OCI-LY7 (cell line): ENCODE results near the gene IL21R. TPM values are rescaled to one million over a fixed set of nuclear protein-coding genes. Genes with fewer than 3 reads are reported as not detected.

Experiments
- BruUV-seq: library from RNA; stranded (reverse); fragments of 400-500 nt; replicated peaks from 2 replicates; lab custom pipeline; 2021; lab: Mats Ljungman, UMichigan
- CTCF ChIA-PET: fragments of 300-600 bp; sonication (Branson Sonifier 250); formaldehyde crosslinking; loops from one replicate; lab custom pipeline; 2022; ENCODE audit warnings: antibody characterized with exemption; ENCODE audit not compliant: unreplicated experiment; lab: Charles Lee
- POLR2A ChIA-PET: fragments of 300-600 bp; sonication (Branson Sonifier 250); formaldehyde crosslinking; loops from one replicate; lab custom pipeline; 2022; ENCODE audit warnings: antibody characterized with exemption; lab: Charles Lee
- DNase-seq: peaks from one replicate; pipeline ENCODE4 v3.0.0-alpha.2; 2015; ENCODE audit warnings: low spot score
- H2AFZ ChIP-seq: fragments of 200-600 bp; sonication (generic), shearing (Covaris generic); 2 replicates; pipeline ENCODE4 v1.6.1; 2014; ENCODE audit warnings: mild to moderate bottlenecking, antibody characterized with exemption, low read length, moderate library complexity
- H3K27ac ChIP-seq: fragments of 200-600 bp; sonication (generic); 2 replicates; pipeline ENCODE4 v1.5.1; 2014; ENCODE audit warnings: mixed run types, low read depth, mild to moderate bottlenecking, moderate library complexity, low read length, inconsistent platforms; ENCODE audit not compliant: poor library complexity, severe bottlenecking
- H3K36me3 ChIP-seq: fragments of 200-600 bp; sonication (generic); 2 replicates; pipeline ENCODE4 v1.6.1; 2014; ENCODE audit warnings: mild to moderate bottlenecking, antibody characterized with exemption, low read length, moderate library complexity, mixed read lengths; ENCODE audit not compliant: insufficient read depth
- H3K4me1 ChIP-seq: fragments of 200-600 bp; sonication (generic); 2 replicates; pipeline ENCODE4 v1.5.1; 2014; ENCODE audit warnings: mild to moderate bottlenecking, low read length; ENCODE audit not compliant: insufficient read depth, poor library complexity, severe bottlenecking
- H3K4me2 ChIP-seq: fragments of 200-600 bp; sonication (generic); 2 replicates; pipeline ENCODE4 v1.6.1; 2014; ENCODE audit warnings: mild to moderate bottlenecking, low read length
- H3K4me3 ChIP-seq: fragments of 200-600 bp; sonication (generic); 2 replicates; pipeline ENCODE4 v1.5.1; 2014; ENCODE audit warnings: mild to moderate bottlenecking, low read depth, low read length; ENCODE audit not compliant: poor library complexity, severe bottlenecking
- H3K79me2 ChIP-seq: fragments of 200-600 bp; sonication (generic); 2 replicates; pipeline ENCODE4 v1.6.1; 2016; ENCODE audit warnings: low read depth, mild to moderate bottlenecking, low read length, moderate library complexity, mixed read lengths; ENCODE audit not compliant: insufficient read depth
- H3K9me2 ChIP-seq: fragments of 200-600 bp; sonication (generic); 2 replicates; pipeline ENCODE4 v1.6.1; 2016; ENCODE audit warnings: mild to moderate bottlenecking, low read length, mixed read lengths; ENCODE audit not compliant: insufficient read depth
- H3K9me3 ChIP-seq: fragments of 200-600 bp; sonication (generic); 2 replicates; pipeline ENCODE4 v1.6.1; 2014; ENCODE audit warnings: mild to moderate bottlenecking, mixed run types, low read length, mixed read lengths
- H4K20me1 ChIP-seq: fragments of 200-600 bp; sonication (generic); 2 replicates; pipeline ENCODE4 v1.6.1; 2014; ENCODE audit warnings: mild to moderate bottlenecking, antibody characterized with exemption, low read length, moderate library complexity, mixed read lengths; ENCODE audit not compliant: insufficient read depth
- CTCF ChIP-seq: fragments of 200-600 bp; sonication (generic); conservative IDR thresholded peaks from 2 replicates; pipeline ENCODE4 v1.5.1; 2014; ENCODE audit warnings: mild to moderate bottlenecking, antibody characterized with exemption, low read length, moderate library complexity, mixed read lengths
- EZH2phosphoT487 ChIP-seq: fragments of 200-600 bp; sonication (generic); IDR thresholded peaks from 2 replicates; pipeline ENCODE4 v1.6.1; 2018; ENCODE audit warnings: low read depth, borderline replicate concordance, mild to moderate bottlenecking, mixed run types, antibody characterized with exemption, low read length, moderate library complexity, mixed read lengths
- intact Hi-C: fragments of 100-400 bp; cut with micrococcal nuclease; formaldehyde crosslinking; loops from one replicate; pipeline ENCODE4 v1.10.0; 2022; ENCODE audit not compliant: unreplicated experiment
- total RNA-seq, 2 experiments: library from RNA; depleted of rRNA in 1 of 2; stranded (reverse); fragments of >200 nt in 1 of 2; shearing (Covaris generic) in 1 of 2; gene quantifications; 2 replicates each; pipeline ENCODE4 v1.2.3, GENCODE V29; 2014 to 2022

The IL21R gene
- total RNA-seq, 2 experiments from 2014 or later = 10.0 to 47.0 TPM

DNA sequence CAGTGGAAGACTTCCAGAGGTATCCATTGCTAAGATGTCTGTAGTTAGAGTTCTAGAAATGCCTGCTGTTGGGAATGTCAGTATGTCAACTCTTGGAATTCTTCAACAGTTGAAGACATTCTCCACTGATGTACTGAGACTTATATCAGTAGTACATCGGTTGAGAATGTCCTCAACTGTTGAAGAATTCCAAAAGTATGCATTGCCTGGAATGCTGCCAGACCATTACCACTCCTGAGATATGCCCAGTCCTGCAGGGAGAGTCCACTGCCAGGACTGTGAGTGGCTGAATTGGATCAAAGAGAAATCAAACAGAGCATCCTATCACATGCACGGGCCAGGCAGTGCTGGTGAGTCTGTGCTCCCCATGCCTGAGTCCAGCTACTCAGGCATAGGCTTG, 42.0 kb downstream of the IL21R start:
- BruUV-seq = no TSS peak

DNA sequence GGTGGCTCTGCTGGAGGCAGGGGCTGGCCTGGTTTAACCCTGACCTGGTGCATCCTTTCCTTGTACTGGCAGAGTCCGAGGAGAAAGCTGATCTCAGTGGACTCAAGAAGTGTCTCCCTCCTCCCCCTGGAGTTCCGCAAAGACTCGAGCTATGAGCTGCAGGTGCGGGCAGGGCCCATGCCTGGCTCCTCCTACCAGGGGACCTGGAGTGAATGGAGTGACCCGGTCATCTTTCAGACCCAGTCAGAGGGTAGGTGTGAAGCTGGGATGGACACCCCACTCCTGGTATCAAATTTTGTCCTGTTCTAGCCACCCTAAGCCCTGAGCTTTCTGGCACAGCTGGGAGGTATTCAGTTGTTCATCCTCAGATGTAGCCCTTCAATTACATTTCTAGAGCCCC, 42.5 kb downstream of the IL21R start:
- TF ChIP-seq EZH2phosphoT487 (no peak), CTCF (no peak)
- H3K4me2 ChIP-seq = no peak overlapping the region
- ChIA-PET POLR2A (no interaction called here), CTCF (no interaction called here)
- peaks cover 4% of the 10 kb centered on the region for H3K4me1 ChIP-seq
- H4K20me1 ChIP-seq = no peaks in the 10 kb centered on the region
- no peaks in the 10 kb centered on the region for H3K9me2 ChIP-seq
- H2AFZ ChIP-seq = no peak overlapping the region
- no TSS peak for BruUV-seq
- no peaks in the 10 kb centered on the region for H3K79me2 ChIP-seq
- H3K36me3 ChIP-seq = peaks cover 88% of the 10 kb centered on the region
- H3K4me3 ChIP-seq = no peak overlapping the region
- intact Hi-C loops = no loop called here
- no peak overlapping the region for H3K27ac ChIP-seq
- peaks cover 5% of the 10 kb centered on the region for H3K9me3 ChIP-seq
- no peak for DNase-seq

More for the DNA sequence above, 42.0 kb downstream of the IL21R start:
- H3K4me2 ChIP-seq = no peak overlapping the region
- DNase-seq = no peak
- H3K4me3 ChIP-seq = no peak overlapping the region
- intact Hi-C loops = no loop called here
- no peaks in the 10 kb centered on the region for H3K79me2 ChIP-seq
- no peaks in the 10 kb centered on the region for H4K20me1 ChIP-seq
- no peaks in the 10 kb centered on the region for H3K4me1 ChIP-seq
- H3K9me3 ChIP-seq = peaks cover 5% of the 10 kb centered on the region
- no peak for TF ChIP-seq CTCF
- no peak overlapping the region for H3K27ac ChIP-seq
- H3K36me3 ChIP-seq = peaks cover 90% of the 10 kb centered on the region
- ChIA-PET POLR2A (no interaction called here), CTCF (no interaction called here)
- no peaks in the 10 kb centered on the region for H3K9me2 ChIP-seq
- no peak overlapping the region for H2AFZ ChIP-seq

DNA sequence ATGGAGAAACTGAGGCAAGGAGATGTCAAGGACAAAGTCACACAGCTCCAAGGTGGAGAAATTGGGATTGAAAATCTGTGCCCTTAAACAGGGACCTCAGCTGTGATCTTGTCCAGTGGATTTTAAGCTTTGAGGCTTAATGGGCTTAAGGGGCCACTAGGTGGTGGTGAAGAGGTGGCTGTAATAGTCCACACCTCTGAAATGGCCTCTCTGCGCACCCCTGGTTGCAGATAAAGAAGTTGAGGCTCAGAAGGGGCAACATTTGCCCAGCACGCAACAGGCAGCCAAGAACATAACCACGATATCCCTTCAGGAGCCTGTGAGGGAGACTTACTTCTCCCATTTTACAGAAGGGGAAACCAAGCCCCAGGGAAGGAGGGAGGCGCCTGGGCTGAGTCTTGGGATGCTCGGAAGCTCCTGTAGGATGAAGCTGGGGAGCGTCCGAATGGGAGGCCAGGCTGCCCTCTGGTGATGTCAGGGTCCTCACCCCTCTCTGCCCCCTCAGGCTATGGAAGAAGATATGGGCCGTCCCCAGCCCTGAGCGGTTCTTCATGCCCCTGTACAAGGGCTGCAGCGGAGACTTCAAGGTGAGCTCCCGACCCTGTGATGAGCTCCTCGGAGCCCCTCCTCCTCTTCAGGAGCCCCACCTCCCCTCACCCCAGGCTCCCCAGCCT, 43.7 kb downstream of the IL21R start:
- ChIA-PET CTCF (interaction anchor here (0.6 kb wide), 1 partner anchor 801 kb away, joined by 3 read pairs; no protein-coding TSS in a partner anchor), POLR2A (no interaction called here)
- H3K79me2 ChIP-seq = no peaks in the 10 kb centered on the region
- no peak overlapping the region for H3K27ac ChIP-seq
- peaks cover 16% of the 10 kb centered on the region for H3K4me1 ChIP-seq
- no TSS peak for BruUV-seq
- H3K36me3 ChIP-seq = peaks cover 83% of the 10 kb centered on the region
- no peak overlapping the region for H2AFZ ChIP-seq
- DNase-seq = no peak
- intact Hi-C loops = no loop called here
- no peak overlapping the region for H3K4me2 ChIP-seq
- no peaks in the 10 kb centered on the region for H4K20me1 ChIP-seq
- TF ChIP-seq CTCF (peak; percentile 47), EZH2phosphoT487 (no peak)
- H3K9me2 ChIP-seq = no peaks in the 10 kb centered on the region
- peaks cover 5% of the 10 kb centered on the region for H3K9me3 ChIP-seq
- H3K4me3 ChIP-seq = no peak overlapping the region
